Neural cell (in vitro differentiated cells): ENCODE results near the gene ATP8B4. TPM values are rescaled to one million over a fixed set of nuclear protein-coding genes. Genes with fewer than 3 reads are reported as not detected.

Experiments
- H2AFZ ChIP-seq: fragments of 200-600, 300-800 bp; sonication (generic), shearing (Covaris generic); 2 replicates; pipeline ENCODE4 v1.6.0; 2014; ENCODE audit warnings: low read depth, mild to moderate bottlenecking, antibody characterized with exemption, low read length, moderate library complexity
- H3F3A ChIP-seq: fragments of 200-600 bp; shearing (Covaris generic); 2 replicates; pipeline ENCODE4 v1.6.1; 2016; ENCODE audit warnings: mild to moderate bottlenecking, moderate library complexity, mixed read lengths, antibody characterized with exemption, low read length; ENCODE audit not compliant: insufficient read depth, poor library complexity, severe bottlenecking
- H3K27ac ChIP-seq: fragments of 200-600, 300-800 bp; sonication (generic), shearing (Covaris generic); 2 replicates; pipeline ENCODE4 v1.5.1; 2014; ENCODE audit warnings: mild to moderate bottlenecking, low read length, moderate library complexity
- H3K27me3 ChIP-seq: fragments of 300-800, 200-600 bp; sonication (generic), shearing (Covaris generic); 2 replicates; pipeline ENCODE4 v1.6.0; 2014; ENCODE audit warnings: mild to moderate bottlenecking, low read depth, low read length, moderate library complexity; ENCODE audit not compliant: insufficient read depth
- H3K36me3 ChIP-seq: fragments of 300-800, 200-600 bp; sonication (generic), shearing (Covaris generic); 2 replicates; pipeline ENCODE4 v1.5.1; 2014; ENCODE audit warnings: mild to moderate bottlenecking, antibody characterized with exemption, low read length, moderate library complexity; ENCODE audit not compliant: insufficient read depth
- H3K4me2 ChIP-seq: fragments of 300-800, 200-600 bp; sonication (generic), shearing (Covaris generic); 2 replicates; pipeline ENCODE4 v1.6.0; 2014; ENCODE audit warnings: mild to moderate bottlenecking, low read length
- H3K4me3 ChIP-seq: fragments of 300-800, 200-600 bp; sonication (generic), shearing (Covaris generic); 2 replicates; pipeline ENCODE4 v1.5.1; 2014; ENCODE audit warnings: mild to moderate bottlenecking, low read length, moderate library complexity
- H3K79me2 ChIP-seq: fragments of 200-600 bp; shearing (Covaris generic); replicated peaks from 2 replicates; pipeline ENCODE4 v1.6.0; 2014; ENCODE audit warnings: mild to moderate bottlenecking, low read length, moderate library complexity; ENCODE audit not compliant: insufficient read depth
- H3K9ac ChIP-seq: fragments of 300-800, 200-600 bp; sonication (generic), shearing (Covaris generic); 2 replicates; pipeline ENCODE4 v1.6.1; 2016; ENCODE audit warnings: mild to moderate bottlenecking, low read length, mixed read lengths
- H3K9me2 ChIP-seq: fragments of 200-600 bp; shearing (Covaris generic); 2 replicates; pipeline ENCODE4 v1.6.1; 2016; ENCODE audit warnings: mild to moderate bottlenecking, low read length, mixed read lengths; ENCODE audit not compliant: insufficient read depth
- H3K9me3 ChIP-seq: fragments of 200-600, 300-800 bp; sonication (generic), shearing (Covaris generic); 2 replicates; pipeline ENCODE4 v1.6.1; 2016; ENCODE audit warnings: mild to moderate bottlenecking, mixed run types, low read length, moderate library complexity, mixed read lengths
- H4K20me1 ChIP-seq: fragments of 200-600 bp; shearing (Covaris generic); 2 replicates; pipeline ENCODE4 v1.6.1; 2016; ENCODE audit warnings: mild to moderate bottlenecking, mixed run types; ENCODE audit not compliant: insufficient read depth
- CTCF ChIP-seq: fragments of 450-650 bp; IDR thresholded peaks from 2 replicates; pipeline ENCODE4 v1.5.1; 2014; ENCODE audit warnings: antibody characterized with exemption, mild to moderate bottlenecking, moderate library complexity; ENCODE audit not compliant: poor library complexity, severe bottlenecking
- EP300 ChIP-seq: fragments of 450-650 bp; conservative IDR thresholded peaks from 2 replicates; pipeline ENCODE4 v1.6.1; 2014; ENCODE audit warnings: antibody characterized with exemption, mild to moderate bottlenecking, moderate library complexity; ENCODE audit not compliant: poor library complexity, severe bottlenecking
- EZH2 ChIP-seq: fragments of 200-600, 300-800 bp; shearing (Covaris generic), sonication (generic); IDR thresholded peaks from 2 replicates; pipeline ENCODE4 v1.6.1; 2014; ENCODE audit warnings: antibody characterized with exemption, low read length, borderline replicate concordance, mild to moderate bottlenecking; ENCODE audit not compliant: insufficient read depth, poor library complexity, severe bottlenecking
- MXI1 ChIP-seq: fragments of 450-650 bp; conservative IDR thresholded peaks from 2 replicates; pipeline ENCODE4 v1.6.1; 2014; ENCODE audit warnings: antibody characterized with exemption, mild to moderate bottlenecking; ENCODE audit not compliant: poor library complexity, severe bottlenecking
- POLR2AphosphoS5 ChIP-seq: IDR thresholded peaks from 2 replicates; pipeline ENCODE4 v1.6.1; 2012
- RAD21 ChIP-seq: fragments of 450-650 bp; conservative IDR thresholded peaks from 2 replicates; pipeline ENCODE4 v1.6.1; 2014; ENCODE audit warnings: antibody characterized with exemption, mild to moderate bottlenecking, moderate library complexity
- SMC3 ChIP-seq: fragments of 450-650 bp; conservative IDR thresholded peaks from 2 replicates; pipeline ENCODE4 v1.6.1; 2014; ENCODE audit warnings: antibody characterized with exemption, mild to moderate bottlenecking, moderate library complexity; ENCODE audit not compliant: poor library complexity
- TAF1 ChIP-seq: IDR thresholded peaks from 2 replicates; pipeline ENCODE4 v1.6.1; 2012; ENCODE audit warnings: low read depth
- polyA plus RNA-seq: library from polyadenylated mRNA; depleted of rRNA; stranded (reverse); fragments of >200 nt; gene quantifications from 2 replicates; pipeline ENCODE4 v1.2.3, GENCODE V29; 2014
- TF ChIP-seq, protein P1 (sequence below): IDR thresholded peaks from 2 replicates; pipeline ENCODE4 v1.6.1; 2012; ENCODE audit warnings: borderline replicate concordance

The ATP8B4 gene
- polyA plus RNA-seq, 1 donor from 2014 or later = 2.9 TPM

- Histone ChIP-seq H3K79me2 (no peaks in the 10 kb centered on the region), H3K9me2 (no peaks in the 10 kb centered on the region), H3K27ac (no peak overlapping the region), H3K9ac (no peak overlapping the region), H3K9me3 (no peaks in the 10 kb centered on the region), H3F3A (no peaks in the 10 kb centered on the region), H3K36me3 (no peaks in the 10 kb centered on the region), H4K20me1 (no peaks in the 10 kb centered on the region), H3K4me2 (no peak overlapping the region), H3K4me3 (no peak overlapping the region), H3K27me3 (no peaks in the 10 kb centered on the region), H2AFZ (no peak overlapping the region)
- TF ChIP-seq POLR2AphosphoS5 (no peak), TAF1 (no peak), SMC3 (no peak), EZH2 (no peak), MXI1 (no peak), CTCF (no peak), RAD21 (no peak), EP300 (no peak)
- TF ChIP-seq, protein P1, sequence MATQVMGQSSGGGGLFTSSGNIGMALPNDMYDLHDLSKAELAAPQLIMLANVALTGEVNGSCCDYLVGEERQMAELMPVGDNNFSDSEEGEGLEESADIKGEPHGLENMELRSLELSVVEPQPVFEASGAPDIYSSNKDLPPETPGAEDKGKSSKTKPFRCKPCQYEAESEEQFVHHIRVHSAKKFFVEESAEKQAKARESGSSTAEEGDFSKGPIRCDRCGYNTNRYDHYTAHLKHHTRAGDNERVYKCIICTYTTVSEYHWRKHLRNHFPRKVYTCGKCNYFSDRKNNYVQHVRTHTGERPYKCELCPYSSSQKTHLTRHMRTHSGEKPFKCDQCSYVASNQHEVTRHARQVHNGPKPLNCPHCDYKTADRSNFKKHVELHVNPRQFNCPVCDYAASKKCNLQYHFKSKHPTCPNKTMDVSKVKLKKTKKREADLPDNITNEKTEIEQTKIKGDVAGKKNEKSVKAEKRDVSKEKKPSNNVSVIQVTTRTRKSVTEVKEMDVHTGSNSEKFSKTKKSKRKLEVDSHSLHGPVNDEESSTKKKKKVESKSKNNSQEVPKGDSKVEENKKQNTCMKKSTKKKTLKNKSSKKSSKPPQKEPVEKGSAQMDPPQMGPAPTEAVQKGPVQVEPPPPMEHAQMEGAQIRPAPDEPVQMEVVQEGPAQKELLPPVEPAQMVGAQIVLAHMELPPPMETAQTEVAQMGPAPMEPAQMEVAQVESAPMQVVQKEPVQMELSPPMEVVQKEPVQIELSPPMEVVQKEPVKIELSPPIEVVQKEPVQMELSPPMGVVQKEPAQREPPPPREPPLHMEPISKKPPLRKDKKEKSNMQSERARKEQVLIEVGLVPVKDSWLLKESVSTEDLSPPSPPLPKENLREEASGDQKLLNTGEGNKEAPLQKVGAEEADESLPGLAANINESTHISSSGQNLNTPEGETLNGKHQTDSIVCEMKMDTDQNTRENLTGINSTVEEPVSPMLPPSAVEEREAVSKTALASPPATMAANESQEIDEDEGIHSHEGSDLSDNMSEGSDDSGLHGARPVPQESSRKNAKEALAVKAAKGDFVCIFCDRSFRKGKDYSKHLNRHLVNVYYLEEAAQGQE = no peak
These were observed 216.1 kb downstream of the ATP8B4 start for GRCh38 chr15:49902685-49903501.

GRCh38 chr15:49901996-49902684 lies 216.9 kb downstream of the ATP8B4 start:
- H2AFZ ChIP-seq = no peak overlapping the region

More at GRCh38 chr15:49901996-49902684, 216.9 kb downstream of the ATP8B4 start:
- Histone ChIP-seq H3K27ac (no peak overlapping the region), H3K4me3 (no peak overlapping the region), H3K36me3 (no peaks in the 10 kb centered on the region), H3K9me2 (no peaks in the 10 kb centered on the region), H3F3A (no peaks in the 10 kb centered on the region), H4K20me1 (no peaks in the 10 kb centered on the region), H3K9ac (no peak overlapping the region), H3K4me2 (no peak overlapping the region), H3K79me2 (no peaks in the 10 kb centered on the region), H3K9me3 (no peaks in the 10 kb centered on the region), H3K27me3 (no peaks in the 10 kb centered on the region)
- TF ChIP-seq POLR2AphosphoS5 = no peak
- TF ChIP-seq, protein P1 = no peak
- no peak for TF ChIP-seq CTCF
- TF ChIP-seq RAD21 = no peak
- no peak for TF ChIP-seq EZH2
- no peak for TF ChIP-seq TAF1
